HFF-Myc (cell line): Measurements from ENCODE around the gene HNRNPLL.
"Not testable (repeated sequence)": the region's sequence is repeated elsewhere in the genome, so short reads cannot be mapped to it uniquely, and the experiment has no call there.

Experiments used
- DNase-seq: peaks from one replicate; pipeline ENCODE4 v3.0.0-alpha.2; 2011; ENCODE audit warnings: low read depth; ENCODE audit errors: extremely low read depth
- H3K4me3 ChIP-seq: replicated peaks from 2 replicates; pipeline ENCODE4 v1.5.1; 2011; ENCODE audit warnings: low read depth, mild to moderate bottlenecking, control low read depth, low read length
- CTCF ChIP-seq: IDR thresholded peaks from 2 replicates; pipeline ENCODE4 v1.5.1; 2012; ENCODE audit warnings: mild to moderate bottlenecking, low read depth, low read length, control low read depth; ENCODE audit errors: missing control alignments

HNRNPLL gene

GRCh38 chr2:38551171-38551570 lies 51.6 kb downstream of the HNRNPLL start:
- no peak for DNase-seq
- no peak overlapping the region for H3K4me3 ChIP-seq
- TF ChIP-seq CTCF, result no peak

GRCh38 chr2:38549851-38550250 lies 52.9 kb downstream of the HNRNPLL start:
- DNase-seq, result no peak
- no peak overlapping the region for H3K4me3 ChIP-seq
- no peak for TF ChIP-seq CTCF

- TF ChIP-seq CTCF, result no peak
- DNase-seq, result no peak
- no peak overlapping the region for H3K4me3 ChIP-seq
Measured at GRCh38 chr2:38549071-38549704, 53.5 kb downstream of the HNRNPLL start.

GRCh38 chr2:38547791-38548190 lies 54.9 kb downstream of the HNRNPLL start:
- TF ChIP-seq CTCF, result no peak
- no peak overlapping the region for H3K4me3 ChIP-seq
- no peak for DNase-seq

GRCh38 chr2:38546585-38546984 lies 56.1 kb downstream of the HNRNPLL start:
- TF ChIP-seq CTCF, result no peak

GRCh38 chr2:38546064-38546463 lies 56.7 kb downstream of the HNRNPLL start:
- H3K4me3 ChIP-seq, result no peak overlapping the region
- no peak for TF ChIP-seq CTCF
- DNase-seq, result no peak

More at GRCh38 chr2:38546585-38546984, 56.1 kb downstream of the HNRNPLL start:
- DNase-seq, result no peak
- H3K4me3 ChIP-seq, result no peak overlapping the region

GRCh38 chr2:38542248-38542631 lies 60.5 kb downstream of the HNRNPLL start:
- H3K4me3 ChIP-seq, DNase-seq: not testable (repeated sequence)
